ENCODE data around the gene ZBTB39.
"Not testable (repeated sequence)": the region's sequence is repeated elsewhere in the genome, so short reads cannot be mapped to it uniquely, and the experiment has no call there.

The ZBTB39 gene

DNA sequence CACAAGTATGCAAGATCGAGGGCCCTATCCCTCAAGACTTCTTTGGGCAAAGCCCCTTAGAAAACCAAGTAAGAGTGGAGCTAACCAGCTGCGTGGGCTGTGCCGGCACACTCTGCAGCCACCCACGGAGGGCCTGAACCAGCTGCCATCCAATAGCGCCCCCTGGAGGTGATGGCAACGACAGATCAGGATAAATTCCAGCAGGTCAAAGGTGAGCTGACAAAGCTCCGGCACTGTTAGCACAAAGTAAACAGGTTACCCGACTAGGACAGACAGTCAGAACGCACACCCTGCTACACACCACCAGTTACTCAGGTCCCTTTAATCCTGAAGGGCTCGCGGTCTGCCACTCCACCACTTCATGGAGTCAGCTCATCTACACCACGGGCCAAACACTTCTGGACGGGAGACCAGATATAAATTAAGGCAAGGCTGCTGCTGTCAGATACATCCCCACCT, 4.9 kb downstream of the ZBTB39 start:
- peak; percentile 75 for DNase-seq (ENCODE audit: low spot score)

DNA sequence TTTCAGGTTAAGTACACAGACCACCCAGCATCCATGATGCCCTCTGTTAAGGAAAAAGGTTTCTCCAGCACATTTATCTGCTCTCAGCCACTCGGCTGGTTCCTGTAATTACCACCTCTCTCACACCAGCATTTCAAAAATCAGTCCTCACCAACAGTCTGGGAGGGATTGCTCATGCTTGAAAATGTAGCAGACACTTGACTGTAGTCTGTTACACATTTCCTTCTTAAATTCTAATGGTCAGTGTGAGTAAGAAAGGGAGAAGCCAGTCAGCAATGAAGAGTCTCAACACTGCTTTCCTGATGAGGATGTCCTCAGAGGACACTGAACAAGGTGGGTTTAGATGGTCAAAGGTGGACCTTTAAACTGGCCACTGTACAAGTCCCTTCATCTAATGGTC, 6.0 kb downstream of the ZBTB39 start:
- no peak for DNase-seq (ENCODE audit: low spot score)

DNA sequence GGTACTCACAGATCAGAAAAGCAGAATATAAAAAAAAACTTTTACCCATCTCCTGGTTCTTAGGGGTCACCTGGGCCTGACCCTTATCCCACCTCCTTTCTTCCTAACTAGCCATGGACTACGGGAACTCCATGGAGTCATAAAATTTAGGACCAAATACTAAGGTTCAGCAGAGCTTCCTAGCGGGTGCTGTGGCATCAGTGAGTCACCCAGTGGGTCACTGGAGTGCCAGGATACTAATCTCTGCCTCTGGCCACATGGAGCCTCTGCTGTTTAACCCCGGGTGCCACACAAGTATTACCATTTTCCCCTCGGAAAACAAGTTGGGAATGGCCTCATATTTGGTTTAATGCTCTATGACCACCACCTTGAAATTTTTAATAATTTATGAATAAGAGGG, 6.9 kb downstream of the ZBTB39 start:
- DNase-seq (ENCODE audit: low spot score) = no peak

DNA sequence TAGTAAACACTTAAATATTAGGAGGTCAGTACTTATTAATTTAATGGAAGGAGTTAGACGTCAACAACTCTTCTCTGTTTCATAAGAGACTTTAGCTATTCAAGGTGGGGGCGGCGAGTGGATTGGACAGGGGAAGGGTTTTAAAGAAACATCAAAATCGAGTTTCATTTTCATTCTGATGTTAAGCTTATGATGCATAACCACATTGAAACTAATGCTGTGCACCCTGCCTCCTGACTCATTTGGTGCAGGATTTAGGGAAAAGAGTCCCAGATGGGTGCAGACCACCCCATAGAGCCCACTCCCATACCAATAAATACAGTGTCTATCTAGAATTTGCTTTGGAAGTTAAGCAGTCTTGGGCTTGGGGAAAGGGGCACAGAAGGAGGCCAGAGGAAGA, 7.4 kb downstream of the ZBTB39 start:
- DNase-seq (ENCODE audit: low spot score) = no peak

DNA sequence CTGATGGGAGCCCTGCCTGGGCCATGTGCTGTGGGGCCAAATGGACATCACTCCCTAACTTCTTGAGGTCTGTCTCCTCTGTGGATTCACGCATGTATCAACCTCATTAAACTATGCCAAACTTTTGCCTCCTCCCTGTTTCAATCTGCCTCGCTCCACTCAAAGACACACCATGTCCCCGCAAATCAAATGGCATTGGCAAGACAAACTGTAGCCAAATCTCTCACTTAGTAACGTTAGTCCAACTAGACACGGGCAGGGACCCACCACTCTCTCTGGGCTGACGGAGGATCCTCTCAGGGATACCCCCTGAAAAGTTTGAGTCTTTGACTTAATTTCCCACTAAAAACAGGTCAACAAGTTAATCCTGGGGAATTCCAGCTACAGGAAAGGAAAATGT, 8.0 kb downstream of the ZBTB39 start:
- DNase-seq (ENCODE audit: low spot score) = no peak

DNA sequence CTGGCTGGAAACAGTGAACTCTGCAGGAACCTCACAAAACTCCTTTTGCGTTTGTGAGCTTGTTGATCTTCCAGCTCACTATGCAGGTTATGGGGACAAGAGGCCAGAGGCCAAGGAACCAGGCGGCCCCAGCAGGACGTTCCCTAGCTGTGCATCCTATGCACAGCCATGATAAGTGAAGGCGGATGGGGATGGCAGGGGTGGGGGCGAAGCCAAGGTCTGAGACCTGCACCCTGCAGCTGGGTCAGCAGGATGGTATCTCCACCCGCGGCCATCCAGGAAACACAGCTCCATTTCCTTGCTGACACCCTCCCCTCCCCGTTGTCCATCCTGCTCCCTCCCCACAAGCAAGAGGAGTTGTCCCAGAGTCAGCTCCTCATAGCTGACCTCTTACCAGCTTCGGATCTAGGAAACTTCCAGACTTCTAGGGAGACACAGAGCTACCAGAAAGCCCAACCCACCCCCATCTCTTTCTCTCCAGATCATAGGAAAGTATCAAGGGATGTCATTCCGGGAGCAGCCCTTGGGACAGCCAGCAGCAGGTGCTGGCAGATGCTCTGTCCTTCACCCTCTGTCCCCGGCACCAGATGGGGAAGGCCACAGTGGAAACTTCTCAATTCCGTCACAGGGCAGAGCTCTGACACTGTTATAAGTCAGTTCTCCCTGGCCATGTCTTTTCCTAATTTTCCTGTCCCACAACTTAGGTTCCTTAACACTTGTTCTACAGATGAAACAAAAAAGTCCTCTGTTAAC, 9.4 kb downstream of the ZBTB39 start:
- no peak for DNase-seq (ENCODE audit: low spot score)

DNA sequence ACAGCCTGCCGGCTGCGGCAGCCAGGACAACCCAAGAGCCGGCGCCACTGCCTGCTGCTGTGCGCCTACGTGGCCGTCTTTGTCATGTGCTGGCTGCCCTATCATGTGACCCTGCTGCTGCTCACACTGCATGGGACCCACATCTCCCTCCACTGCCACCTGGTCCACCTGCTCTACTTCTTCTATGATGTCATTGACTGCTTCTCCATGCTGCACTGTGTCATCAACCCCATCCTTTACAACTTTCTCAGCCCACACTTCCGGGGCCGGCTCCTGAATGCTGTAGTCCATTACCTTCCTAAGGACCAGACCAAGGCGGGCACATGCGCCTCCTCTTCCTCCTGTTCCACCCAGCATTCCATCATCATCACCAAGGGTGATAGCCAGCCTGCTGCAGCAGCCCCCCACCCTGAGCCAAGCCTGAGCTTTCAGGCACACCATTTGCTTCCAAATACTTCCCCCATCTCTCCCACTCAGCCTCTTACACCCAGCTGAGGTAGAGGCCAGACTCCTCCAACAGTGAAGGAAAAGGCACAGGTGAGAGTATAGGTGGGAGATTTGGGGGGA, 10.3 kb downstream of the ZBTB39 start:
- no peak for DNase-seq (ENCODE audit: low spot score)

DNA sequence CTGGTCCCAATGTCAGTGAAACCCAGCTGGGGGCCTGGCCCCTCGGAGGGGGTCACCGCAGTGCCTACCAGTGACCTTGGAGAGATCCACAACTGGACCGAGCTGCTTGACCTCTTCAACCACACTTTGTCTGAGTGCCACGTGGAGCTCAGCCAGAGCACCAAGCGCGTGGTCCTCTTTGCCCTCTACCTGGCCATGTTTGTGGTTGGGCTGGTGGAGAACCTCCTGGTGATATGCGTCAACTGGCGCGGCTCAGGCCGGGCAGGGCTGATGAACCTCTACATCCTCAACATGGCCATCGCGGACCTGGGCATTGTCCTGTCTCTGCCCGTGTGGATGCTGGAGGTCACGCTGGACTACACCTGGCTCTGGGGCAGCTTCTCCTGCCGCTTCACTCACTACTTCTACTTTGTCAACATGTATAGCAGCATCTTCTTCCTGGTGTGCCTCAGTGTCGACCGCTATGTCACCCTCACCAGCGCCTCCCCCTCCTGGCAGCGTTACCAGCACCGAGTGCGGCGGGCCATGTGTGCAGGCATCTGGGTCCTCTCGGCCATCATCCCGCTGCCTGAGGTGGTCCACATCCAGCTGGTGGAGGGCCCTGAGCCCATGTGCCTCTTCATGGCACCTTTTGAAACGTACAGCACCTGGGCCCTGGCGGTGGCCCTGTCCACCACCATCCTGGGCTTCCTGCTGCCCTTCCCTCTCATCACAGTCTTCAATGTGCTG, 11.0 kb downstream of the ZBTB39 start:
- DNase-seq (ENCODE audit: low spot score) = no peak

DNA sequence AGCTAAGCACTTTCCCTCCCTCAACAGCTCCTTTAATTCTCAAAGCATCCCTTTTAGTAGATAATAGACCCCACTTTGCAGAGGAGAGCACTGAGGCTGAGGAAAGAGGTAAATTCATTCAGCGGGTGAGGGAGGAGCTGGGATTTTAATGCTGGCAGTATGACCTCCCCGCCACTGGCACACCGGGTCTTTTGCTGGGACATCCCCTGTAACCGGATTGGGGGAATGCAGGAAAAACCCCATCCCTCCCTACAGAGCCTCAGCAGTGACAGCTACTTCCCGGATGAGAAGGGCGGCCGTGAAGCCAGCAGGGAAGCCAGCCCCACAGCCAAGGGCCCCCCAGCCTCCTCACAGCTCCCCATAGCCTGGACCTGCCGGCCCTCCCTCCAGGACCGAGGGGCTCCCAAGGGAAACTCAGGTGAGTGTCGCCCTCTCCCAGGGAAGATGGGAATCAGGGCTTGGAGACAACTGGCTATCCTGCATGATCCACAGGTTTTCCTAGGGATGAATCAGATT, 12.1 kb downstream of the ZBTB39 start:
- no peak for DNase-seq (ENCODE audit: low spot score)

DNA sequence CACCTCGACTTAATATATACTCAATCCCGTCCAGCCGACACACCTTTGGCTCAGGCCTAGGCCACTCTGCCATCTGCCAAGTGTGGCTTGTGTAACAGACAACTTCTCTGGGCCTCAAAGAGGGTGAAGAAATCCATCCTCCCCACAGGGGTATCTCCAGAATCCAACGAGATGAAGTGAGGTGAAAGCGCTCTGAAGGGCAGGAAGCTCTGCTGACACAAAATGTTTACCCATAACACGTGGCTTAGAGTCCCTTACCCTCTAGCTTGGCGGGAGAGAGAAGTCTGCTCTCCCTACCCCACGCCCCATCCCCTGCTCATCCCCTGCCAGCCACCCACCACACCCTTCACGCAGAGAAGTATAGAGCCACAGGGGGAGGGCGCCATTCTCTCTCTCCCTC, 13.0 kb downstream of the ZBTB39 start:
- DNase-seq (ENCODE audit: low spot score) = no peak

DNA sequence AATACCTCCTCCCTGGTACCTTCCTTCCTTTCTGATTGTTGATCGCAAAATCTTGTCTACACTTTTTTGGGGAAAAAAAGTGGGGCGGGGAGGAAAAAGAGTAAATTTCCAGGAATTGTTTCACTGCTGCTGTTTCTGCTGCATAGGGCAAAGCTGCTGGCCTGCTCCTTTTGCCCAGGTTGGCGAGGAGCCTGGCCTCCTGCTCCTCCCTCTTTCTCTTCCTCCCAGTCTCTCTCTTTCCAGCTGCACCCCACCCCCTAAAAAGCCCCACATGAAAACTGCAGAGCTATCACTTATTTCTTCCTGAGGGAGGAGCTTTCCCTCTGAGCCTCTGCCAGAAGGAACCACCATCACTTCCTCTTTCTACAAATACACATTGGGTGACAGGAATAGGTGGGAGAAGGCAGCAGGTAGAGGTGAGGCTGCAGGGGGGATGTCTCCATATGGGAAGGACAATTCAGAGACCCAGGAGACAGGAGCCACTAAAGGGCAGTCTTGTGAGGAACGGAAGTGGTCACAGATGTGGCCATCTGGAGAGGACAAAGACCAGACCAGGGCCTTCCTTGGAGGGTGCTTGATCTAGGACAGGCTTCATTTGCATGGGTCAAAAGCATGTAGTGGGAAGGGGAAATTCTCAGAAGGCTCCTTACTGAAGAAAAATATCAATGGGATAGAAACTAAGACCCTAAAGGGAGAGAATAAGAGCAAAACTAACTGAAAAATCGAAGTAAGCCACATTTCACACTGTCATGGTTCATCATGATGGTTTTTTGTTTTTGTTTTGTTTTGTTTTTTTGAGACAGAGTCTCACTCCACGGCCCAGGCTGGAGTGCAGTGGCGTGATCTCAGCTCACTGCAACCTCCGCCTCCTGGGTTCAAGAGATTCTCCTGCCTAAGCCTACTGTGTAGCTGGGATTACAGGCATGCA, 14.8 kb downstream of the ZBTB39 start:
- DNase-seq (ENCODE audit: low spot score) = no peak

DNA sequence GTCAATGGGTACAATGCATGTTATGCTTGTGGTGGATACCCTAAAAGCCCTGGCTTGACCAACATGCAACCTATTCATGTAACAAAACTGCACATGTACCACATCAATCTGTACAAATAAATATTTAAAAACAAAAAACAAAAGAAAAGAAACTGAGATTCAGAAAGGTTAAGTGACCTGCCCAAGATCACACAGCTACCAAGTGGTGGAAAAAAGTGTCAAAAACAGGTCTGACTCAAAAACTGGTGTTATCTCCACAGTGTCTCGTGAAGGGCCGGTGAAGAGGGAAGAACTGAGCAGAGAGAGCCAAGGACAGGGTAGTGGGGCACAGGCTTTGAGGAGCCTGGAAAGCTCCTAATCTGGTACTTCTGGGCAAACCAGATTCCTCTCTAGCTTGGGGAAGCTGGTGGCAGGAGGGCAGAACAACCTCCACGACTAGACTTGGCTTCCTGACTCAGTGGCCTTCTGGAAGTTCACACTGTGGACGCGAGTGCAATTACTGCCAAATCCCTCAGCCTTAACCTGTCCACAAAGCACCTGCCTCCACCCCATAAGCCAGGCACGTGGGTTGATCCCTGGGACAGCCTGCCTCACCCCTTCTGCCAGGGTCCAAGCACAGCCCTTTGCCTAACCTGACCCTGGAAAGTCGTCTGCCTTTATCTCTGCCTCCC, 15.6 kb downstream of the ZBTB39 start:
- no peak for DNase-seq (ENCODE audit: low spot score)

DNA sequence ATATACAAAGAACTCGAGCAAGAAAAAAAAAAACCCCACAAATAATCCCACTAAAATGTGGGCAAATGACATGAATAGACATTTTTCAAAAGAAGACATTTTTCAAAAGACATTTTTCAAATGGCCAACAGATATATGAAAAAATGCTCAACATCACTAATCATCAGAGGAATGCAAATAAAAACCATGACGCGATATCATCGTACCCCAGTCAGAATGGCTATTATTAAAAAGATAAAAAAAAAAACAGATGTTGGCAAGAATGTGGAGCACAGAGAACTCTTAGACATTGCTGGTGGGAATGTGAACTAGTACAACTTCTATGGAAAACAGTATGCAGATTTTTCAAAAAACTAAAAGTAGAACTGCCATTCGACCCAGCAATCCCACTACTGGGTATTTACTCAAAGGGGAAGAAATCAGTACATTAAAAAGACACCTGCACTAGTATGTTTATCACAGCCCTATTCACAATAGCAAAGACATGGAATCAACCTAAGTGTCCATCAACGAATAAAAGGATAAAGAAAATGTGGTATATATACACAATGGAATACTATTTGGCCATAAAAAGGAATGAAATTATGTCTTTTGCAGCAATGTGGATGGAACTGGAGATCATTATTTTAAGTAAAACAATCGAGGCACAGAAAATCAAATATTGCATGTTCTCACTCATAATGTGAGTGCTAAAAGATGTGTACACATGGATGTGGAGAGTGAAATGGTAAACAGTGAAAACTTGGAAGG, 16.3 kb downstream of the ZBTB39 start:
- no peak for DNase-seq (ENCODE audit: low spot score)

DNA sequence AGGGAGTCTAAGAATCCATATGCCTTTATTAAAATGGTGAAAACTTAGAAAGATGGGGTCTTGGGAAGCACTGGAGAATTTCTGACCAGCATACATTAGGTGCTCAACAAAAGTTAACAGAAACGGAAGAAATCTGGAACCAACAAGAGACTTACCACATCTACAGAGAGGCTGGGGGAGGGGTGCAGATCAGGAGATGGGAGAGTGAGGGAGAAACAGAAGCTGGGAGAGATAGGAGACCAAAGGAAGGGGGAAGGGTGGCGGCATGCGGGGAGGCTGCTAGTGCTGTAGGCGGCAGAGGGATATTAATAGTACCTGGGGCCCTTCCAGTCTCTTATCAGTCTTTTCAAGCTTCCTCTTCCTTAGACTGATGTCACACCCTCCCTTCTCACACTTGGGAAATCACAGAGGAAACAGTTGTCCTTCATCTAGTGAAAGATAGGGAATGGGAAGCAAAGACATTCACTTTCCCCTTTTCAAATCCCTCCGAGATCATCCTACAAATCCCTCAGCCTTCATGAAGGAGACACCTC, 18.1 kb downstream of the ZBTB39 start:
- no peak for DNase-seq (ENCODE audit: low spot score)

DNA sequence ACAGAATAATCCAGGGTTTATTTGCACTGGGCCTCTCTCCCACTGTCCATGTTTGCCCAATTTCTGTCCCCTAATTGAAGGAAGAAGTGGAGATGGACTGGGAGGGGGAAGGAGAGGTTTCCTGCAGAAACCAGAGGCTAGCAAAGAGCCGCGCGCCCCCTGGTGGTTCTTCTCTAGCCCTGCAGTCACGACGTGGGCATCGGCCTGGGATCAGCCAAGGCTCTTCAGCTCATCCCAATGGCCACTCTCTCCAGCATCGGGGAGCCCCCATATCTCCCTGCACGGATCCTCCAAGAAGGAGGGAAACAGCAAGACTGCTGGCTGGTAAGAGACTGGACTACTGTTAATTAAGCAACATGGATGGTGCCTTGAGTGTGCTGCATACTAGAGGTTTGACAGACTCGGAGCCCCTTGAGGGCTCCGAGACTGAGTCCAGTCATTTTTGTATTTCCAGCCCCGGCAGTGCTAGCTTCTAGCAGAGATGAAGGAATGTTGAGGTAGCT, 18.7 kb downstream of the ZBTB39 start:
- DNase-seq (ENCODE audit: low spot score) = peak; percentile 92

DNA sequence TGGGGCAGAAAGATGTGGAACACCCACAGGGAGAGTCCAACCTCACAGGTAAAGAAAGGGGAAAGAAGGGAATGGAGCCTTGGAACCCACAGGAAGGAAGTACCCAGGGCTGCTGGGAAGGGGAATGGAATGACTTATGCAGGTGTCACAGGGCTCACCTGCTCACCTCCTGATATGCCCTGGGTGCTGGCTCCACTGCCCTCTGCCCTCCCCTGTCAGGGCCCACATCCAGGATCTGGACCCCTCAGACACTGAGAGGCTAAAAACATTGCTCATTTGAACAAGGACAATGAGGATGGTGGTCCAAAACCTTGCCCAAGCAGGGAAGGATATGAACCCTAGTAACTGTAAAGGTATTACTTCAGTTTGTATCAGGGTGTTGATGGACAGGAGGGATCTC, 19.3 kb downstream of the ZBTB39 start:
- no peak for DNase-seq (ENCODE audit: low spot score)

DNA sequence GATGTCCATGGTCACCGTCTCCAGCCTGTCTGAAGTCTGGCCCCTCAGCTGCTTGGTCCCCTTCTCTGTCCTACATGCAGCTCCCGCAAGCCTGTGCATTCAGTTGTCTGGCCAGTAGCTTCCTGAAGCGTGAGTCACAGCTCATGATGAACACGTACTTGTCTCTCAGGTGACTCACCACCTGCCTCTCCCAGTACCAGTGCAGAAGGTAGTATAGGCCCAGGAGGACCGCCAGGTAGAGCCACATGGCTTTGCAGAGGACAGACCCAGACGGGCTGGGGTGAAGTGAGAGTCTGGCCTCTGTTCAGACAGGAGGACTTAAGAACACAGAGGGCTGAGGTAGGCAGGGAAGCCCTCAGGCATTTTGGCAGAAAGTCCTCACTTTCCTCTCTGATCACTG, 20.6 kb downstream of the ZBTB39 start:
- not testable (repeated sequence) for DNase-seq (ENCODE audit: low spot score)

DNA sequence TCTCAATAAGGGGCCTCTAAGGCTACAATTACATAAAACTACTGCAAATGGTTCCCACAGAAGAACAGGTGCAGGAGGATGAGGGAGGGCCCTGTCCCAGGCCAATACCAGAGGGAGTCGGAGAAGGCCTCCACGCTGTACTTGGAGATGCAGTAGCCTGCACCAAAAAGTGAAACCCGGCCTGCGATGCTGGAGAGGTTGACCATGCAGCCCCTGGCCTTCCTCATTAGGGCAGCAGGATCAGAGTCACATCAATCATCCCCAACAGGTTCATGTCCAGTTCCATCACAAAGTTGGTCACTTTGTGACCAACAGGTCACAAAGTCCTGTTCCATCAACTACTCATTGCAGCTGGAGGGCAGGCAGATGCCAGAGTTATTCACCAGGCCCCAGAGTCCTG, 23.0 kb downstream of the ZBTB39 start:
- DNase-seq (ENCODE audit: low spot score) = no peak

DNA sequence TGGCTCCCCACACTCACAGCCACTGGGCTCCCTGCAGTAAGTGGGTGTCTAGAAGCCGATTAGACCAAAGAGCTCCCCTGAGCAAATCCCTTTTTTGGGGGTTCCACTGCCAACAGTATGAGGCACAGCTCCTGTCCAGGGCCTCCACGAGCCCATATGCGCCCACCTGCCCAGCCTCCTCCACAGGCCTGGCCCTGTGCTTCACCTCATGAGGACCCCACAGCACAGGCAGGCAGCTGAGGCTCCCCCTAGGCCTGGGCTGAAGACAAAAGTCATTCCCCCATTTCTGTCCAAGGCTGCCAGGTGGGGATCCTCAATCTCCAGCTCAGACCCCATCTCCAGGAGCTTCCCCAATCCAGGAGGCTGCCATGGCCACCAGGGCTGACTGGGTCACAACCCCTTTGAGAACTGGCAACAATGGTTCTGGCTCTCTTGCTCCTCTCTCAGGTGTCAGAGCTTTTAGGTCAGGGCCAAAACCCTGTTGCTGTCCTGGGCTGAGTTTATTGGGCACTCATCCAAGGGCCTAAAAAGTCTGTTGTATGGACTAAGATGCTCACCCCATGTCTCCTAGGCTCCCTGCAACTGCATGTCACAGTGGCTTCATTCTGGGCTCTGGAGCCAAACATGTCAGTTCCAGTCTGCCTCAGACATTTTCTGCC, 23.6 kb downstream of the ZBTB39 start:
- DNase-seq (ENCODE audit: low spot score) = not testable (repeated sequence)

All from GM03348 (cell line).